Panc1 (cell line): ENCODE data around the gene PHF19. TPM values are rescaled to one million over a fixed set of nuclear protein-coding genes. Genes with fewer than 3 reads are reported as not detected.

Source experiments
- ATAC-seq: fragments of 200-7000 bp; cut with Tn5 transposase; 2 replicates; pipeline ENCODE4 v1.9.1; 2020; ENCODE audit warnings: mild to moderate bottlenecking, moderate library complexity
- BruUV-seq: library from RNA; stranded (reverse); fragments of 400-500 nt; replicated peaks from 2 replicates; lab custom pipeline; 2021; lab: Mats Ljungman, UMichigan
- CTCF ChIA-PET: fragments of 300-600 bp; sonication (Branson Sonifier 250); formaldehyde crosslinking; loops from one replicate; lab custom pipeline; 2022; ENCODE audit warnings: antibody characterized with exemption; lab: Charles Lee
- POLR2A ChIA-PET: fragments of 300-600 bp; sonication (Branson Sonifier 250); formaldehyde crosslinking; loops from one replicate; lab custom pipeline; 2022; ENCODE audit warnings: antibody characterized with exemption; lab: Charles Lee
- DNase-seq: peaks from one replicate; pipeline ENCODE4 v3.0.0-alpha.2; 2010; ENCODE audit warnings: low read depth, low spot score
- H3K27ac ChIP-seq: 2 replicates; pipeline ENCODE4 v1.5.1; 2011; ENCODE audit warnings: mild to moderate bottlenecking, low read length, inconsistent platforms
- H3K27me3 ChIP-seq: fragments of 200-500 bp; sonication (Bioruptor generic); 2 replicates; pipeline ENCODE4 v1.6.0; 2014; ENCODE audit warnings: low read length, inconsistent platforms; ENCODE audit not compliant: control insufficient read depth, insufficient read depth
- H3K36me3 ChIP-seq: fragments of 200-500 bp; sonication (Bioruptor generic); 2 replicates; pipeline ENCODE4 v1.5.1; 2014; ENCODE audit warnings: inconsistent platforms, mild to moderate bottlenecking, low read length, moderate library complexity; ENCODE audit not compliant: control insufficient read depth, insufficient read depth
- H3K4me1 ChIP-seq: 2 replicates; pipeline ENCODE4 v1.5.1; 2011; ENCODE audit warnings: inconsistent platforms, mild to moderate bottlenecking, low read length, moderate library complexity; ENCODE audit not compliant: control insufficient read depth, insufficient read depth
- H3K4me3 ChIP-seq, 2 experiments: 2 replicates each; pipeline ENCODE4 v1.5.1; 2011 to 2012; ENCODE audit warnings: low read depth in 2 of 2, low read length in 2 of 2, mild to moderate bottlenecking in 2 of 2, inconsistent platforms in 1 of 2, moderate library complexity in 1 of 2
- H3K9me3 ChIP-seq: fragments of 200-500 bp; sonication (Bioruptor generic); 2 replicates; pipeline ENCODE4 v1.5.1; 2014; ENCODE audit warnings: low read depth, mild to moderate bottlenecking, inconsistent platforms, low read length, moderate library complexity; ENCODE audit not compliant: control insufficient read depth, insufficient read depth
- POLR2AphosphoS5 ChIP-seq: IDR thresholded peaks from 2 replicates; pipeline ENCODE4 v1.6.1; 2012; ENCODE audit warnings: mild to moderate bottlenecking, low read depth, low read length, moderate library complexity
- SIN3A ChIP-seq: IDR thresholded peaks from 2 replicates; pipeline ENCODE4 v1.6.1; 2012; ENCODE audit warnings: low read depth, mild to moderate bottlenecking, low read length, moderate library complexity, borderline replicate concordance; ENCODE audit not compliant: insufficient read depth
- TCF7L2 ChIP-seq: IDR thresholded peaks from 2 replicates; pipeline ENCODE4 v1.6.1; 2011; ENCODE audit warnings: mild to moderate bottlenecking, low read depth, low read length, inconsistent platforms
- in situ Hi-C: cut with HindIII; loops from 2 replicates; pipeline ENCODE4 v1.10.0; 2016; ENCODE audit warnings: low sequenced_read_pairs, low pct_unique_long_range_greater_than_20kb
- intact Hi-C: fragments of 100-400 bp; cut with micrococcal nuclease; formaldehyde crosslinking; loops from one replicate; pipeline ENCODE4 v1.10.0; 2022; ENCODE audit not compliant: unreplicated experiment
- total RNA-seq: library from RNA; stranded (reverse); gene quantifications from one replicate; pipeline ENCODE4 v1.2.1, GENCODE V29; 2021; ENCODE audit not compliant: unreplicated experiment
- TF ChIP-seq, protein P1 (sequence below), 2 experiments: IDR thresholded peaks; 2 replicates each; pipeline ENCODE4 v1.6.1; 2011 to 2012; ENCODE audit warnings: low read depth in 2 of 2, control low read depth in 1 of 2, low read length in 1 of 2, mild to moderate bottlenecking in 1 of 2, moderate library complexity in 1 of 2; ENCODE audit not compliant: insufficient read depth in 1 of 2
- TF ChIP-seq, protein P2 (sequence below): fragments of 450-650 bp; IDR thresholded peaks from 2 replicates; pipeline ENCODE4 v1.5.1; 2017; ENCODE audit warnings: mild to moderate bottlenecking

The PHF19 gene
- total RNA-seq, 1 experiment from 2014 or later, result 91.1 TPM

DNA sequence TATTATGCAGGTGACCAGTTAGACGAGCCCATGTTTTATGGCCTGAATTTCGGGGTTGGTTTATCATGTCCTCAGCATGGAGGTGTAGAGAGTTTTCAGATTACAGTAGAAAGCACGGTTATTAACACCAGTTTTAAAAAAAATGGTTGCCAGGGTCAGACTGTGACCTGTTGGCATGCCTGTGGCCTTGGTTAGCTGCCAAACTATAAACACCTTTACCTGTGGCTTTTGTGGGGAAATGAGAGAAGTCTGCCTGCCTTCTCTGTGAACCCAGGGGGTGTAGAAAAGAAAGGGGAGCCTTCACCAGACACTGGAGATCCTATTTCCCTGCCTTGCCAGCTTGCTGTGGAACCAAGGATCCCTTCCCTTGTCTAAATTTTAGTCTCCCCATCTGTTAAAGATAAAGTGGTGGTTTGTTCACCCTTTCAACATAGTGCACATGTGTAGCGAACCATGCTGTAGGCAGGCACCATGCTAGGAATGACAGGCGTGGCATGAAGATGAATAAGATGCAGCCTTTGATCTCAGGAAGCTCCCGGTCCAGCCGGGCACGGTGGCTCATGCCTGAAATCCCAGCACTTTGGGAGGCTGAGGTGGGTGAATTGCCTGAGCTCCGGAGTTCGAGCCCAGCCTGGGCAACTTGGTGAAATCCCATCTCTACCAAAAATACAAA is 6.1 kb upstream of the PHF19 start:
- TF ChIP-seq SIN3A (no peak), POLR2AphosphoS5 (no peak), TCF7L2 (no peak)
- TF ChIP-seq, protein P1, sequence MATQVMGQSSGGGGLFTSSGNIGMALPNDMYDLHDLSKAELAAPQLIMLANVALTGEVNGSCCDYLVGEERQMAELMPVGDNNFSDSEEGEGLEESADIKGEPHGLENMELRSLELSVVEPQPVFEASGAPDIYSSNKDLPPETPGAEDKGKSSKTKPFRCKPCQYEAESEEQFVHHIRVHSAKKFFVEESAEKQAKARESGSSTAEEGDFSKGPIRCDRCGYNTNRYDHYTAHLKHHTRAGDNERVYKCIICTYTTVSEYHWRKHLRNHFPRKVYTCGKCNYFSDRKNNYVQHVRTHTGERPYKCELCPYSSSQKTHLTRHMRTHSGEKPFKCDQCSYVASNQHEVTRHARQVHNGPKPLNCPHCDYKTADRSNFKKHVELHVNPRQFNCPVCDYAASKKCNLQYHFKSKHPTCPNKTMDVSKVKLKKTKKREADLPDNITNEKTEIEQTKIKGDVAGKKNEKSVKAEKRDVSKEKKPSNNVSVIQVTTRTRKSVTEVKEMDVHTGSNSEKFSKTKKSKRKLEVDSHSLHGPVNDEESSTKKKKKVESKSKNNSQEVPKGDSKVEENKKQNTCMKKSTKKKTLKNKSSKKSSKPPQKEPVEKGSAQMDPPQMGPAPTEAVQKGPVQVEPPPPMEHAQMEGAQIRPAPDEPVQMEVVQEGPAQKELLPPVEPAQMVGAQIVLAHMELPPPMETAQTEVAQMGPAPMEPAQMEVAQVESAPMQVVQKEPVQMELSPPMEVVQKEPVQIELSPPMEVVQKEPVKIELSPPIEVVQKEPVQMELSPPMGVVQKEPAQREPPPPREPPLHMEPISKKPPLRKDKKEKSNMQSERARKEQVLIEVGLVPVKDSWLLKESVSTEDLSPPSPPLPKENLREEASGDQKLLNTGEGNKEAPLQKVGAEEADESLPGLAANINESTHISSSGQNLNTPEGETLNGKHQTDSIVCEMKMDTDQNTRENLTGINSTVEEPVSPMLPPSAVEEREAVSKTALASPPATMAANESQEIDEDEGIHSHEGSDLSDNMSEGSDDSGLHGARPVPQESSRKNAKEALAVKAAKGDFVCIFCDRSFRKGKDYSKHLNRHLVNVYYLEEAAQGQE (IDR thresholded peaks at IDR 0.05; ENCODE audit: insufficient read depth in 1 of 2, low read depth in 2 of 2, low read length in 1 of 2), result no peak
- TF ChIP-seq, protein P2, sequence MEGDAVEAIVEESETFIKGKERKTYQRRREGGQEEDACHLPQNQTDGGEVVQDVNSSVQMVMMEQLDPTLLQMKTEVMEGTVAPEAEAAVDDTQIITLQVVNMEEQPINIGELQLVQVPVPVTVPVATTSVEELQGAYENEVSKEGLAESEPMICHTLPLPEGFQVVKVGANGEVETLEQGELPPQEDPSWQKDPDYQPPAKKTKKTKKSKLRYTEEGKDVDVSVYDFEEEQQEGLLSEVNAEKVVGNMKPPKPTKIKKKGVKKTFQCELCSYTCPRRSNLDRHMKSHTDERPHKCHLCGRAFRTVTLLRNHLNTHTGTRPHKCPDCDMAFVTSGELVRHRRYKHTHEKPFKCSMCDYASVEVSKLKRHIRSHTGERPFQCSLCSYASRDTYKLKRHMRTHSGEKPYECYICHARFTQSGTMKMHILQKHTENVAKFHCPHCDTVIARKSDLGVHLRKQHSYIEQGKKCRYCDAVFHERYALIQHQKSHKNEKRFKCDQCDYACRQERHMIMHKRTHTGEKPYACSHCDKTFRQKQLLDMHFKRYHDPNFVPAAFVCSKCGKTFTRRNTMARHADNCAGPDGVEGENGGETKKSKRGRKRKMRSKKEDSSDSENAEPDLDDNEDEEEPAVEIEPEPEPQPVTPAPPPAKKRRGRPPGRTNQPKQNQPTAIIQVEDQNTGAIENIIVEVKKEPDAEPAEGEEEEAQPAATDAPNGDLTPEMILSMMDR, result no peak
- intact Hi-C loops (no loop called here), in situ Hi-C loops (no loop called here)
- DNase-seq (no peak), ATAC-seq (no peak)
- H3K36me3 ChIP-seq, result no peaks in the 10 kb centered on the region
- BruUV-seq, result no TSS peak
- H3K27ac ChIP-seq, result no peak overlapping the region
- ChIA-PET POLR2A (no interaction called here), CTCF (no interaction called here)
- H3K9me3 ChIP-seq, result no peaks in the 10 kb centered on the region
- H3K27me3 ChIP-seq, result no peaks in the 10 kb centered on the region
- peaks cover 8% of the 10 kb centered on the region for H3K4me1 ChIP-seq
- H3K4me3 ChIP-seq, result no peak overlapping the region

DNA sequence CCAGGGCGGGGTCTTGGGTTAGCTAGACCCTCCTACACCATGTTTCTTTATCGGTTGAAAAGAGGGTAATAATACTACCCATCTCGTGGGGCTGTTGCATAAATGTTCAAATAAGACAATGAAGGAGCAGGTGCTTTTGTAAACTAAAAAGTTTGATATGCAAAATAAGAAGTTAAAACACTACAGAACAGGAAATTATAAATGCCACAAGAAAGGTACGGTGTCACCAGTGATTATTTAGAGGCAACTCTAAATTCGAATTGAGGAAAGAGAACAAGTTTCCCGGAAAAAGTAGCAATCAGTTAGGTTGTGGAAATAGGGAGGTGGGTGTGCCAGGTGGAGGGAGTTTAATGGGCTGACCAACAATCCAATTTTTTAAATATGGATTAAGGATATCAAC is 2.5 kb upstream of the PHF19 start:
- in situ Hi-C loops, result no loop called here
- Histone ChIP-seq H3K4me1 (peaks cover 26% of the 10 kb centered on the region), H3K4me3 (no peak overlapping the region), H3K9me3 (no peaks in the 10 kb centered on the region), H3K27me3 (no peaks in the 10 kb centered on the region), H3K36me3 (no peaks in the 10 kb centered on the region; the same call in 1 of the 2 replicates), H3K27ac (no peak overlapping the region)
- POLR2A ChIA-PET, result no interaction called here
- ATAC-seq (no peak), DNase-seq (no peak)
- TF ChIP-seq SIN3A (no peak), POLR2AphosphoS5 (no peak), TCF7L2 (no peak)
- TF ChIP-seq, protein P1 (IDR thresholded peaks at IDR 0.05; ENCODE audit: insufficient read depth in 1 of 2, low read depth in 2 of 2, low read length in 1 of 2), result no peak
- TF ChIP-seq, protein P2, result no peak
- intact Hi-C loops, result loop anchor here (5.0 kb wide), 1 partner anchor 48 kb away; the partner anchor contains the start of gene TRAF1
- CTCF ChIA-PET, result no interaction called here
- BruUV-seq, result no TSS peak
